ENCODE measurements around the gene NR1H2.

Gene NR1H2

DNA sequence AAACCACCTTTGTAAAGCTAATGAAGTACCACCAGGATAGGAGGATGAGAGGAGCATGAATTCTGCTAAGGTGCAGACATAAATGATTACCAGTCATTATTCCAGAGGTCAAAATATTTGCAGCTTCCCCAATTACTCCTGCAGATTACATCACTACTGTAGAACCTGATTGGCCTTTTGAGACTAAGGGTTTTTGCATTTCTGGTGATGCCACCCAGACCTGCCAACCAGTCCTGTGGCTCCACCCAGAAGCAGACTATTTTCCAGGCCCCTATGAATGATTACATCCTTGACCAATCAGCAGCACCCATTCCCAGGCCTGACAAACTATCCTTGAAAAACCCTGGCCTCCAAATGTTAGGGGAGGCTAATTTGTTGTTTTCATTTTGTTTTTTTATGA lies 35.9 kb upstream of the NR1H2 start:
- TF ChIP-seq, protein P1, sequence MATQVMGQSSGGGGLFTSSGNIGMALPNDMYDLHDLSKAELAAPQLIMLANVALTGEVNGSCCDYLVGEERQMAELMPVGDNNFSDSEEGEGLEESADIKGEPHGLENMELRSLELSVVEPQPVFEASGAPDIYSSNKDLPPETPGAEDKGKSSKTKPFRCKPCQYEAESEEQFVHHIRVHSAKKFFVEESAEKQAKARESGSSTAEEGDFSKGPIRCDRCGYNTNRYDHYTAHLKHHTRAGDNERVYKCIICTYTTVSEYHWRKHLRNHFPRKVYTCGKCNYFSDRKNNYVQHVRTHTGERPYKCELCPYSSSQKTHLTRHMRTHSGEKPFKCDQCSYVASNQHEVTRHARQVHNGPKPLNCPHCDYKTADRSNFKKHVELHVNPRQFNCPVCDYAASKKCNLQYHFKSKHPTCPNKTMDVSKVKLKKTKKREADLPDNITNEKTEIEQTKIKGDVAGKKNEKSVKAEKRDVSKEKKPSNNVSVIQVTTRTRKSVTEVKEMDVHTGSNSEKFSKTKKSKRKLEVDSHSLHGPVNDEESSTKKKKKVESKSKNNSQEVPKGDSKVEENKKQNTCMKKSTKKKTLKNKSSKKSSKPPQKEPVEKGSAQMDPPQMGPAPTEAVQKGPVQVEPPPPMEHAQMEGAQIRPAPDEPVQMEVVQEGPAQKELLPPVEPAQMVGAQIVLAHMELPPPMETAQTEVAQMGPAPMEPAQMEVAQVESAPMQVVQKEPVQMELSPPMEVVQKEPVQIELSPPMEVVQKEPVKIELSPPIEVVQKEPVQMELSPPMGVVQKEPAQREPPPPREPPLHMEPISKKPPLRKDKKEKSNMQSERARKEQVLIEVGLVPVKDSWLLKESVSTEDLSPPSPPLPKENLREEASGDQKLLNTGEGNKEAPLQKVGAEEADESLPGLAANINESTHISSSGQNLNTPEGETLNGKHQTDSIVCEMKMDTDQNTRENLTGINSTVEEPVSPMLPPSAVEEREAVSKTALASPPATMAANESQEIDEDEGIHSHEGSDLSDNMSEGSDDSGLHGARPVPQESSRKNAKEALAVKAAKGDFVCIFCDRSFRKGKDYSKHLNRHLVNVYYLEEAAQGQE (IDR thresholded peaks at IDR 0.05; ENCODE audit: insufficient read depth in 1 of 2, low read depth in 2 of 2, low read length in 2 of 2) = no peak
- TF ChIP-seq FOXP2 (optimal IDR thresholded peaks at IDR 0.05; ENCODE audit: borderline replicate concordance, extremely low read depth, extremely low read length, insufficient read depth) = no peak
- TF ChIP-seq TAF1 (IDR thresholded peaks at IDR 0.05; ENCODE audit: borderline replicate concordance, insufficient read depth, low read length) = no peak
- no peak for TF ChIP-seq SIN3A (IDR thresholded peaks at IDR 0.05; ENCODE audit: borderline replicate concordance, insufficient read depth, low read length)
- no peak for TF ChIP-seq POLR2AphosphoS5 (IDR thresholded peaks at IDR 0.05; ENCODE audit: low read depth, low read length)

- TF ChIP-seq FOXP2 (optimal IDR thresholded peaks at IDR 0.05; ENCODE audit: borderline replicate concordance, extremely low read depth, extremely low read length, insufficient read depth) (no peak), TAF1 (IDR thresholded peaks at IDR 0.05; ENCODE audit: borderline replicate concordance, insufficient read depth, low read length) (no peak), POLR2AphosphoS5 (IDR thresholded peaks at IDR 0.05; ENCODE audit: low read depth, low read length) (no peak), SIN3A (IDR thresholded peaks at IDR 0.05; ENCODE audit: borderline replicate concordance, insufficient read depth, low read length) (no peak)
- TF ChIP-seq, protein P1 (IDR thresholded peaks at IDR 0.05; ENCODE audit: insufficient read depth in 1 of 2, low read depth in 2 of 2, low read length in 2 of 2) = no peak
These were observed 35.1 kb upstream of the NR1H2 start for GRCh38 chr19:50341091-50341564.

DNA sequence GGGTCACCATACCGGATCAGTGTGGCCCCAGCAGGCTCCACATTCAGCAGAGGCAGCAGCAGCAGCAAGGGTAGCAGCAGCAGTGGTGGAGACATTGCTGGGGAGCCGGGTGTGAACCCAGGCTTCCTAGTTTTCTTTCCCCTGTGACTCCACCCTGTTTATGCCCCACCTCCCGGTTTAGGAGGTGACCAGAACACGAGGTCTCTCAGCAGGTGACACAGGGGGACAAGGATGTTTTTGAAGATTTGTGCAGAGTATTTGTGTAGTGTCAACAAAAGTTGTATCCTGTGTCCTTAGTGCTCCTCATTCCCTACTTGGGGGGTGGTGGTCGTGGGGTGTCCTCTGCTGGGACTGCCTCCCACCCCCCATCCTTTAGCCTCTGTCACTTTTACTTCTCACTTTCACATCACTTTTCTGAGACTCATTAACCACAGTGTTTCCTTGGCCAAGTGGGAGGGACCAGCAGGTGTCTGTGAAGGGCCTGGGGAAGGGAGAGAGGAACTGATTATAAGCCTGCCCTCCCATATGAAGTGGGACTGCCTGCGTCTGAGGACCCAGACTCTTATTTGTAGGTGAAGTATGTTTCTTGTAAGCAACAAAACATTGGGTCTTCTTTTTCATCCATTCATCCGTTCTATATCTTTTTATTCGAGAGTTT lies 31.5 kb upstream of the NR1H2 start:
- TF ChIP-seq POLR2AphosphoS5 (IDR thresholded peaks at IDR 0.05; ENCODE audit: low read depth, low read length) (no peak), TAF1 (IDR thresholded peaks at IDR 0.05; ENCODE audit: borderline replicate concordance, insufficient read depth, low read length) (no peak), SIN3A (IDR thresholded peaks at IDR 0.05; ENCODE audit: borderline replicate concordance, insufficient read depth, low read length) (no peak), FOXP2 (optimal IDR thresholded peaks at IDR 0.05; ENCODE audit: borderline replicate concordance, extremely low read depth, extremely low read length, insufficient read depth) (no peak)
- TF ChIP-seq, protein P1 (IDR thresholded peaks at IDR 0.05; ENCODE audit: insufficient read depth in 1 of 2, low read depth in 2 of 2, low read length in 2 of 2) = no peak

- TF ChIP-seq, protein P1 (IDR thresholded peaks at IDR 0.05; ENCODE audit: insufficient read depth in 1 of 2, low read depth in 2 of 2, low read length in 2 of 2) = no peak
- TF ChIP-seq POLR2AphosphoS5 (IDR thresholded peaks at IDR 0.05; ENCODE audit: low read depth, low read length) = no peak
- no peak for TF ChIP-seq SIN3A (IDR thresholded peaks at IDR 0.05; ENCODE audit: borderline replicate concordance, insufficient read depth, low read length)
- TF ChIP-seq TAF1 (IDR thresholded peaks at IDR 0.05; ENCODE audit: borderline replicate concordance, insufficient read depth, low read length) = no peak
- no peak for TF ChIP-seq FOXP2 (optimal IDR thresholded peaks at IDR 0.05; ENCODE audit: borderline replicate concordance, extremely low read depth, extremely low read length, insufficient read depth)
These were observed 26.8 kb upstream of the NR1H2 start for GRCh38 chr19:50349277-50350057.

All from PFSK-1 (cell line).